CD4-positive, alpha-beta T cell (primary cell): ENCODE results near the gene KCTD15. TPM values are rescaled to one million over a fixed set of nuclear protein-coding genes. Genes with fewer than 3 reads are reported as not detected.

ENCODE experiments used
- ATAC-seq: fragments of 200-7000 bp; cut with Tn5 transposase; one replicate; pipeline ENCODE4 v1.10.0; 2022; ENCODE audit warnings: mild to moderate bottlenecking; ENCODE audit not compliant: poor library complexity
- CTCF ChIA-PET: fragments of 350-600 bp; sonication (Branson Sonifier 250); formaldehyde crosslinking; loops from one replicate; lab custom pipeline; 2021; ENCODE audit warnings: antibody characterized with exemption, inconsistent platforms; lab: Charles Lee
- POLR2A ChIA-PET: fragments of 350-600 bp; sonication (Branson Sonifier 250); formaldehyde crosslinking; loops from one replicate; lab custom pipeline; 2021; ENCODE audit warnings: antibody characterized with exemption, inconsistent platforms; lab: Charles Lee
- DNase-seq, 14 experiments: peaks; one replicate each; pipeline ENCODE4 v3.0.0-alpha.2; 2013 to 2020; ENCODE audit warnings: mixed read lengths in 2 of 14
- H3K27ac ChIP-seq, 2 donors: one replicate each; pipeline versions ENCODE4 v1.5.1 to v1.7.0; 2013; ENCODE audit warnings: low read length in 2 of 2, low read depth in 1 of 2, mild to moderate bottlenecking in 1 of 2
- H3K27me3 ChIP-seq, 2 experiments: 1 replicate in 1 of 2; 2 replicates in 1 of 2; pipeline versions ENCODE4 v1.6.1 to v1.7.0; 2013; ENCODE audit warnings: low read length in 2 of 2, control low read depth in 1 of 2, mild to moderate bottlenecking in 1 of 2, moderate library complexity in 1 of 2; ENCODE audit not compliant: insufficient read depth in 2 of 2, control insufficient read depth in 1 of 2
- H3K36me3 ChIP-seq: one replicate; pipeline ENCODE4 v1.6.1; 2013; ENCODE audit warnings: low read length, control low read depth; ENCODE audit not compliant: insufficient read depth
- H3K4me1 ChIP-seq: one replicate; pipeline ENCODE4 v1.6.1; 2013; ENCODE audit warnings: low read length, control low read depth; ENCODE audit not compliant: insufficient read depth
- H3K4me3 ChIP-seq: one replicate; pipeline ENCODE4 v1.5.1; 2013; ENCODE audit warnings: mild to moderate bottlenecking, low read length, moderate library complexity
- H3K9me3 ChIP-seq, 2 experiments: 1 replicate in 1 of 2; 2 replicates in 1 of 2; pipeline versions ENCODE4 v1.6.1 to v1.7.0; 2013; ENCODE audit warnings: low read length in 2 of 2, mild to moderate bottlenecking in 2 of 2, control low read depth in 1 of 2, moderate library complexity in 1 of 2; ENCODE audit not compliant: control insufficient read depth in 1 of 2, insufficient read depth in 1 of 2
- H3K27ac Mint-ChIP-seq: one replicate; pipeline ENCODE4 v1.8.0; 2020; ENCODE audit warnings: mixed read lengths
- H3K27me3 Mint-ChIP-seq: one replicate; pipeline ENCODE4 v1.8.0; 2021; ENCODE audit warnings: mixed read lengths
- H3K36me3 Mint-ChIP-seq: one replicate; pipeline ENCODE4 v1.8.0; 2021; ENCODE audit warnings: low read depth, mixed read lengths
- H3K4me1 Mint-ChIP-seq: one replicate; pipeline ENCODE4 v1.8.0; 2021; ENCODE audit warnings: low read depth, mixed read lengths
- H3K4me3 Mint-ChIP-seq: one replicate; pipeline ENCODE4 v1.8.0; 2020; ENCODE audit warnings: mild to moderate bottlenecking, mixed read lengths
- H3K9me3 Mint-ChIP-seq: one replicate; pipeline ENCODE4 v1.8.0; 2020; ENCODE audit warnings: mixed read lengths
- CTCF ChIP-seq: fragments of 200-600 bp; IDR thresholded peaks from one replicate; pipeline ENCODE4 v1.8.0; 2022; ENCODE audit warnings: antibody characterized with exemption, mild to moderate bottlenecking
- intact Hi-C, 2 experiments: fragments of 100-400 bp; cut with DNase I in 1 of 2; cut with micrococcal nuclease in 1 of 2; formaldehyde crosslinking; loops; one replicate each; pipeline versions ENCODE4 v1.15.1 to v1.9.0; 2023 to 2025; cut with DNase I, micrococcal nuclease
- total RNA-seq, 174 experiments: library from RNA in 2 of 174; stranded (reverse) in 2 of 174; gene quantifications; one replicate each; pipeline ENCODE4 v1.2.3 and lab custom pipeline; 2021 to 2026

Gene KCTD15
- total RNA-seq, 2 experiments from 2014 or later, result 3.6 to 3.9 TPM

- Mint-ChIP-seq H3K27me3 (peaks cover 9% of the 10 kb centered on the region), H3K36me3 (no peaks in the 10 kb centered on the region), H3K4me1 (no peaks in the 10 kb centered on the region), H3K9me3 (no peaks in the 10 kb centered on the region), H3K27ac (no peak overlapping the region), H3K4me3 (no peak overlapping the region)
- no peak overlapping the region for H3K27ac ChIP-seq
- H3K4me1 ChIP-seq, result no peaks in the 10 kb centered on the region
- ChIA-PET CTCF (no interaction called here), POLR2A (no interaction called here)
- ATAC-seq (no peak), DNase-seq (no peak)
- H3K9me3 ChIP-seq, result peaks cover 0 to 3% of the 10 kb centered on the region in 2 experiments
- peaks cover 4 to 11% of the 10 kb centered on the region in 2 experiments for H3K27me3 ChIP-seq
- H3K36me3 ChIP-seq, result no peaks in the 10 kb centered on the region
- TF ChIP-seq CTCF, result no peak
- intact Hi-C loops, result no loop called here
- H3K4me3 ChIP-seq, result no peak overlapping the region
Observed at GRCh38 chr19:33758541-33759013, 38.1 kb upstream of the KCTD15 start.

- intact Hi-C loops, result no loop called here
- Histone ChIP-seq H3K4me3 (no peak overlapping the region), H3K9me3 (peaks cover 0 to 3% of the 10 kb centered on the region in 2 experiments), H3K36me3 (no peaks in the 10 kb centered on the region), H3K27ac (no peak overlapping the region), H3K4me1 (no peaks in the 10 kb centered on the region), H3K27me3 (peaks cover 4 to 11% of the 10 kb centered on the region in 2 experiments)
- Mint-ChIP-seq H3K27ac (no peak overlapping the region), H3K27me3 (peaks cover 9% of the 10 kb centered on the region), H3K4me3 (no peak overlapping the region), H3K9me3 (no peaks in the 10 kb centered on the region), H3K4me1 (no peaks in the 10 kb centered on the region), H3K36me3 (no peaks in the 10 kb centered on the region)
- ChIA-PET CTCF (no interaction called here), POLR2A (no interaction called here)
- DNase-seq, result no peak
- no peak for TF ChIP-seq CTCF
- no peak for ATAC-seq
Observed at GRCh38 chr19:33759356-33759755, 37.3 kb upstream of the KCTD15 start.

- Mint-ChIP-seq H3K27me3 (peaks cover 20% of the 10 kb centered on the region), H3K36me3 (no peaks in the 10 kb centered on the region), H3K4me3 (no peak overlapping the region), H3K9me3 (no peaks in the 10 kb centered on the region), H3K4me1 (no peaks in the 10 kb centered on the region), H3K27ac (no peak overlapping the region)
- no peaks in the 10 kb centered on the region for H3K36me3 ChIP-seq
- ATAC-seq (no peak), DNase-seq (no peak)
- H3K4me3 ChIP-seq, result no peak overlapping the region
- H3K27me3 ChIP-seq, result peaks cover 0 to 6% of the 10 kb centered on the region in 2 experiments
- no peak for TF ChIP-seq CTCF
- no peak overlapping the region for H3K27ac ChIP-seq
- POLR2A ChIA-PET, result no interaction called here
- H3K4me1 ChIP-seq, result no peaks in the 10 kb centered on the region
- intact Hi-C loops, result no loop called here
- H3K9me3 ChIP-seq, result peaks cover 0 to 9% of the 10 kb centered on the region in 2 experiments
- CTCF ChIA-PET, result interaction anchor here (1.6 kb wide), 1 partner anchor 14 kb away, joined by 3 read pairs; no protein-coding TSS in a partner anchor
Observed at GRCh38 chr19:33763633-33764371, 32.9 kb upstream of the KCTD15 start.
